ENCODE measurements around the gene FAF1.

DNA sequence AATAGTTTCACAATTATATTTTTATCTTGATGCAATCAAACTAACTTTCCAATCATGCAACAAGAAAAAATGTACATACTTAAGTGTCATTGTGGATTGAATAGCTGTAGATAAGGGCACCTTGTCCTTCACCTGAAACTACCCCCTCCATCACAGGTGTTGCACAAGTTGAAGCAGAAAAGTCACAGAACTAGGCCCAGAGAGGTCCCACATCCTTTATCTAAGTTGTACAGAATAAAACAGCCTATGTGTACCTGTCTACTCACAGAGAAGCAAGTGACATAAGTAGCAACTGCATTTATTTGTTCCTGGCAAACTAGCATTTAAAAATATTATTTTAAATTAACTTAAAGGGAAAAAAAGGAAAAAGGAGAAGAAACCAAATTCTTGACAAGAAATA, 256.8 kb downstream of the FAF1 start:
- TF ChIP-seq CTCF (IDR thresholded peaks at IDR 0.05; ENCODE audit: low read depth, low read length, missing input control) = no peak
- TF ChIP-seq, protein P1, sequence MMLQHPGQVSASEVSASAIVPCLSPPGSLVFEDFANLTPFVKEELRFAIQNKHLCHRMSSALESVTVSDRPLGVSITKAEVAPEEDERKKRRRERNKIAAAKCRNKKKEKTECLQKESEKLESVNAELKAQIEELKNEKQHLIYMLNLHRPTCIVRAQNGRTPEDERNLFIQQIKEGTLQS (IDR thresholded peaks at IDR 0.05) = no peak
- TF ChIP-seq, protein P2, sequence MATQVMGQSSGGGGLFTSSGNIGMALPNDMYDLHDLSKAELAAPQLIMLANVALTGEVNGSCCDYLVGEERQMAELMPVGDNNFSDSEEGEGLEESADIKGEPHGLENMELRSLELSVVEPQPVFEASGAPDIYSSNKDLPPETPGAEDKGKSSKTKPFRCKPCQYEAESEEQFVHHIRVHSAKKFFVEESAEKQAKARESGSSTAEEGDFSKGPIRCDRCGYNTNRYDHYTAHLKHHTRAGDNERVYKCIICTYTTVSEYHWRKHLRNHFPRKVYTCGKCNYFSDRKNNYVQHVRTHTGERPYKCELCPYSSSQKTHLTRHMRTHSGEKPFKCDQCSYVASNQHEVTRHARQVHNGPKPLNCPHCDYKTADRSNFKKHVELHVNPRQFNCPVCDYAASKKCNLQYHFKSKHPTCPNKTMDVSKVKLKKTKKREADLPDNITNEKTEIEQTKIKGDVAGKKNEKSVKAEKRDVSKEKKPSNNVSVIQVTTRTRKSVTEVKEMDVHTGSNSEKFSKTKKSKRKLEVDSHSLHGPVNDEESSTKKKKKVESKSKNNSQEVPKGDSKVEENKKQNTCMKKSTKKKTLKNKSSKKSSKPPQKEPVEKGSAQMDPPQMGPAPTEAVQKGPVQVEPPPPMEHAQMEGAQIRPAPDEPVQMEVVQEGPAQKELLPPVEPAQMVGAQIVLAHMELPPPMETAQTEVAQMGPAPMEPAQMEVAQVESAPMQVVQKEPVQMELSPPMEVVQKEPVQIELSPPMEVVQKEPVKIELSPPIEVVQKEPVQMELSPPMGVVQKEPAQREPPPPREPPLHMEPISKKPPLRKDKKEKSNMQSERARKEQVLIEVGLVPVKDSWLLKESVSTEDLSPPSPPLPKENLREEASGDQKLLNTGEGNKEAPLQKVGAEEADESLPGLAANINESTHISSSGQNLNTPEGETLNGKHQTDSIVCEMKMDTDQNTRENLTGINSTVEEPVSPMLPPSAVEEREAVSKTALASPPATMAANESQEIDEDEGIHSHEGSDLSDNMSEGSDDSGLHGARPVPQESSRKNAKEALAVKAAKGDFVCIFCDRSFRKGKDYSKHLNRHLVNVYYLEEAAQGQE (IDR thresholded peaks at IDR 0.05) = no peak
- no peak for TF ChIP-seq RAD21 (IDR thresholded peaks at IDR 0.05)
- TF ChIP-seq EGR1 (IDR thresholded peaks at IDR 0.05; ENCODE audit: low read depth in 2 of 2) = no peak
- TF ChIP-seq TAF1 (conservative IDR thresholded peaks at IDR 0.05) = no peak
- TF ChIP-seq FOXA1 (IDR thresholded peaks at IDR 0.05) = no peak

Measured in liver (tissue), 3 donors.